ENCODE results near the gene SPATA3. TPM values are rescaled to one million over a fixed set of nuclear protein-coding genes. Genes with fewer than 3 reads are reported as not detected.

The SPATA3 gene
- polyA plus RNA-seq (2013, experiment 1 of 2): not detected
- not detected for polyA plus RNA-seq (2013, experiment 2 of 2)

- Histone ChIP-seq H3K27me3 (ENCODE audit: insufficient read depth, low read length, poor library complexity) (peaks cover 3% of the 10 kb centered on the region), H2BK5ac (ENCODE audit: low read length) (no peak within 1 kb of the TSS), H3K23ac (ENCODE audit: low read length) (no peak within 1 kb of the TSS), H3K79me2 (ENCODE audit: control insufficient read depth, insufficient read depth, low read length) (no peaks in the 10 kb centered on the region), H3K4me3 (ENCODE audit: low read length) (no peak within 1 kb of the TSS), H3K4me2 (ENCODE audit: low read length) (no peak within 1 kb of the TSS), H3K56ac (ENCODE audit: low read length) (no peak within 1 kb of the TSS), H3K79me1 (ENCODE audit: low read length) (no peaks in the 10 kb centered on the region), H4K8ac (ENCODE audit: low read depth, low read length) (no peak within 1 kb of the TSS), H3K9ac (ENCODE audit: low read length) (no peak within 1 kb of the TSS), H2BK120ac (ENCODE audit: low read depth, low read length) (no peak within 1 kb of the TSS), H3K4me1 (ENCODE audit: control insufficient read depth, low read depth, low read length) (no peaks in the 10 kb centered on the region), H3K4ac (ENCODE audit: low read depth, low read length) (no peak within 1 kb of the TSS), H4K5ac (ENCODE audit: low read length) (no peak within 1 kb of the TSS), H3K36me3 (ENCODE audit: control insufficient read depth, insufficient read depth, low read length) (no peaks in the 10 kb centered on the region), H2BK15ac (replicated peaks; ENCODE audit: low read depth) (no peak within 1 kb of the TSS), H3K18ac (ENCODE audit: low read length) (no peak within 1 kb of the TSS), H2AK5ac (ENCODE audit: low read length) (no peak within 1 kb of the TSS), H3K27ac (ENCODE audit: low read depth, low read length) (no peak within 1 kb of the TSS)
- DNase-seq: no peak
- WGBS (ENCODE audit: extremely low coverage, insufficient coverage, low lambda C conversion rate): no CpG with 5 or more reads among the region's 9 CpGs
Measured at GRCh38 chr2:230995821-230996220, at the start of gene SPATA3. TSS of gene SPATA3 (plus strand) at chr2:230996121. CDS start at chr2:230996234, 113 bp downstream.

GRCh38 chr2:230946429-230947234, 49.3 kb upstream of the SPATA3 start:
- Histone ChIP-seq H4K5ac (ENCODE audit: low read length) (no peak overlapping the region), H3K4me1 (ENCODE audit: control insufficient read depth, low read depth, low read length) (peaks cover 8% of the 10 kb centered on the region), H3K4me2 (ENCODE audit: low read length) (no peak overlapping the region), H3K18ac (ENCODE audit: low read length) (no peak overlapping the region), H3K9ac (ENCODE audit: low read length) (no peak overlapping the region), H3K56ac (ENCODE audit: low read length) (no peak overlapping the region), H2BK5ac (ENCODE audit: low read length) (no peak overlapping the region), H3K79me1 (ENCODE audit: low read length) (no peaks in the 10 kb centered on the region), H2AK5ac (ENCODE audit: low read length) (no peak overlapping the region), H3K23ac (ENCODE audit: low read length) (no peak overlapping the region), H3K27ac (ENCODE audit: low read depth, low read length) (no peak overlapping the region), H4K8ac (ENCODE audit: low read depth, low read length) (no peak overlapping the region), H3K79me2 (ENCODE audit: control insufficient read depth, insufficient read depth, low read length) (no peaks in the 10 kb centered on the region), H3K4ac (ENCODE audit: low read depth, low read length) (no peak overlapping the region), H3K27me3 (ENCODE audit: insufficient read depth, low read length, poor library complexity) (no peaks in the 10 kb centered on the region), H2BK120ac (ENCODE audit: low read depth, low read length) (no peak overlapping the region), H2BK15ac (replicated peaks; ENCODE audit: low read depth) (no peak overlapping the region), H3K4me3 (ENCODE audit: low read length) (no peak overlapping the region), H3K36me3 (ENCODE audit: control insufficient read depth, insufficient read depth, low read length) (no peaks in the 10 kb centered on the region)
- WGBS (ENCODE audit: extremely low coverage, insufficient coverage, low lambda C conversion rate): no CpG with 5 or more reads among the region's 7 CpGs
- no peak for DNase-seq

DNA sequence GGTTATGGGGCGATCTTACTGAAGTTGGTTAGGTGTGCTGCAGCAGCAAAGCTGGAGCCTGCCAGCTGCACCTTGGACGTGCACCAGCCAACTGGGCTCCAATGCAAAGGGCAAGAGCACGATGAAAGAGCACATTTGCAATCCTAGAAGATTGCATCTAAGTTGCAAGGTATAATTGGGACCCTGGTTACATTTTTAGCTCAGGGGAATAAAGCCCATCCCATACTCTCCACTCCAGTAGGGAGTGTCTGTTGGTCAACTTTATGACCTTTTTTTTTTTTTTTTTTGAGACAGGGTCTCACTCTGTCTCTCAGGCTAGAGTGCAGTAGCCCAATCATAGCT, 48.7 kb upstream of the SPATA3 start:
- no peak overlapping the region for H4K8ac ChIP-seq (ENCODE audit: low read depth, low read length)
- H3K23ac ChIP-seq (ENCODE audit: low read length): no peak overlapping the region
- no CpG with 5 or more reads among the region's 3 CpGs for WGBS (ENCODE audit: extremely low coverage, insufficient coverage, low lambda C conversion rate)
- DNase-seq: no peak
- no peaks in the 10 kb centered on the region for H3K36me3 ChIP-seq (ENCODE audit: control insufficient read depth, insufficient read depth, low read length)
- no peaks in the 10 kb centered on the region for H3K79me1 ChIP-seq (ENCODE audit: low read length)
- H4K5ac ChIP-seq (ENCODE audit: low read length): no peak overlapping the region
- H3K4ac ChIP-seq (ENCODE audit: low read depth, low read length): no peak overlapping the region
- H3K9ac ChIP-seq (ENCODE audit: low read length): no peak overlapping the region
- H2BK5ac ChIP-seq (ENCODE audit: low read length): no peak overlapping the region
- peaks cover 8% of the 10 kb centered on the region for H3K4me1 ChIP-seq (ENCODE audit: control insufficient read depth, low read depth, low read length)
- H3K18ac ChIP-seq (ENCODE audit: low read length): no peak overlapping the region
- no peaks in the 10 kb centered on the region for H3K79me2 ChIP-seq (ENCODE audit: control insufficient read depth, insufficient read depth, low read length)
- H3K56ac ChIP-seq (ENCODE audit: low read length): no peak overlapping the region
- H2BK120ac ChIP-seq (ENCODE audit: low read depth, low read length): no peak overlapping the region
- H3K4me3 ChIP-seq (ENCODE audit: low read length): no peak overlapping the region
- H2AK5ac ChIP-seq (ENCODE audit: low read length): no peak overlapping the region
- no peaks in the 10 kb centered on the region for H3K27me3 ChIP-seq (ENCODE audit: insufficient read depth, low read length, poor library complexity)
- H3K27ac ChIP-seq (ENCODE audit: low read depth, low read length): no peak overlapping the region
- H2BK15ac ChIP-seq (replicated peaks; ENCODE audit: low read depth): no peak overlapping the region
- no peak overlapping the region for H3K4me2 ChIP-seq (ENCODE audit: low read length)

GRCh38 chr2:230947908-230948365, 48.0 kb upstream of the SPATA3 start:
- H3K4ac ChIP-seq (ENCODE audit: low read depth, low read length): no peak overlapping the region
- no peak overlapping the region for H2BK120ac ChIP-seq (ENCODE audit: low read depth, low read length)
- no peak for DNase-seq
- no peak overlapping the region for H4K5ac ChIP-seq (ENCODE audit: low read length)
- H3K56ac ChIP-seq (ENCODE audit: low read length): no peak overlapping the region
- no peaks in the 10 kb centered on the region for H3K79me1 ChIP-seq (ENCODE audit: low read length)
- H3K4me1 ChIP-seq (ENCODE audit: control insufficient read depth, low read depth, low read length): peaks cover 8% of the 10 kb centered on the region
- H3K18ac ChIP-seq (ENCODE audit: low read length): no peak overlapping the region
- H3K9ac ChIP-seq (ENCODE audit: low read length): no peak overlapping the region
- H3K27ac ChIP-seq (ENCODE audit: low read depth, low read length): no peak overlapping the region
- H2BK5ac ChIP-seq (ENCODE audit: low read length): no peak overlapping the region
- no peaks in the 10 kb centered on the region for H3K79me2 ChIP-seq (ENCODE audit: control insufficient read depth, insufficient read depth, low read length)
- no peaks in the 10 kb centered on the region for H3K27me3 ChIP-seq (ENCODE audit: insufficient read depth, low read length, poor library complexity)
- H3K4me2 ChIP-seq (ENCODE audit: low read length): no peak overlapping the region
- H3K36me3 ChIP-seq (ENCODE audit: control insufficient read depth, insufficient read depth, low read length): no peaks in the 10 kb centered on the region
- H2BK15ac ChIP-seq (replicated peaks; ENCODE audit: low read depth): no peak overlapping the region
- H2AK5ac ChIP-seq (ENCODE audit: low read length): no peak overlapping the region
- H4K8ac ChIP-seq (ENCODE audit: low read depth, low read length): no peak overlapping the region
- no CpG with 5 or more reads among the region's 10 CpGs for WGBS (ENCODE audit: extremely low coverage, insufficient coverage, low lambda C conversion rate)
- H3K4me3 ChIP-seq (ENCODE audit: low read length): no peak overlapping the region
- peak overlapping the region; percentile 45 for H3K23ac ChIP-seq (ENCODE audit: low read length)

- Histone ChIP-seq H2BK15ac (replicated peaks; ENCODE audit: low read depth) (no peak overlapping the region), H3K9ac (ENCODE audit: low read length) (no peak overlapping the region), H3K4me2 (ENCODE audit: low read length) (no peak overlapping the region), H3K4me3 (ENCODE audit: low read length) (no peak overlapping the region), H3K79me2 (ENCODE audit: control insufficient read depth, insufficient read depth, low read length) (no peaks in the 10 kb centered on the region), H3K4me1 (ENCODE audit: control insufficient read depth, low read depth, low read length) (peaks cover 8% of the 10 kb centered on the region), H2BK120ac (ENCODE audit: low read depth, low read length) (no peak overlapping the region), H3K23ac (ENCODE audit: low read length) (no peak overlapping the region), H3K18ac (ENCODE audit: low read length) (no peak overlapping the region), H3K36me3 (ENCODE audit: control insufficient read depth, insufficient read depth, low read length) (no peaks in the 10 kb centered on the region), H3K27ac (ENCODE audit: low read depth, low read length) (no peak overlapping the region), H4K5ac (ENCODE audit: low read length) (no peak overlapping the region), H3K27me3 (ENCODE audit: insufficient read depth, low read length, poor library complexity) (no peaks in the 10 kb centered on the region), H2BK5ac (ENCODE audit: low read length) (peak overlapping the region; percentile 40), H3K79me1 (ENCODE audit: low read length) (no peaks in the 10 kb centered on the region), H4K8ac (ENCODE audit: low read depth, low read length) (no peak overlapping the region), H2AK5ac (ENCODE audit: low read length) (peak overlapping the region; percentile 81), H3K56ac (ENCODE audit: low read length) (no peak overlapping the region), H3K4ac (ENCODE audit: low read depth, low read length) (no peak overlapping the region)
- no CpG with 5 or more reads among the region's 20 CpGs for WGBS (ENCODE audit: extremely low coverage, insufficient coverage, low lambda C conversion rate)
- peak; percentile 27 for DNase-seq
Measured at GRCh38 chr2:230949966-230950873, 45.7 kb upstream of the SPATA3 start.

Measured in mesendoderm (in vitro differentiated cells).